ENCODE data around the gene GDAP1L1.

GDAP1L1 gene

GRCh38 chr20:44219170-44219730, 27.9 kb upstream of the GDAP1L1 start:
- Histone ChIP-seq H3K27me3 (replicated peaks in 2 of 5; ENCODE audit: control insufficient read depth in 4 of 5, insufficient read depth in 5 of 5, low read length in 4 of 5) (no peaks in the 10 kb centered on the region), H3K9me3 (ENCODE audit: control extremely low read depth in 1 of 5, control insufficient read depth in 4 of 5, insufficient read depth in 2 of 5, low read depth in 1 of 5, low read length in 4 of 5) (no peaks in the 10 kb centered on the region), H3K4me1 (ENCODE audit: control extremely low read depth in 1 of 4, control insufficient read depth in 4 of 4, insufficient read depth in 4 of 4, low read length in 3 of 4) (peaks cover 18 to 32% (median 29%) of the 10 kb centered on the region in 4 experiments), H3K27ac (ENCODE audit: insufficient read depth in 1 of 2, low read depth in 1 of 2, low read length in 2 of 2, poor library complexity in 1 of 2, severe bottlenecking in 2 of 2) (no peak overlapping the region), H3K36me3 (ENCODE audit: control insufficient read depth in 4 of 4, insufficient read depth in 4 of 4, low read length in 3 of 4) (no peaks in the 10 kb centered on the region), H3K4me3 (ENCODE audit: control insufficient read depth in 1 of 7, extremely low read depth in 1 of 7, insufficient read depth in 4 of 7, low read depth in 2 of 7, low read length in 6 of 7) (no peak overlapping the region)
- 78% methylated on average over 4 of the region's 5 CpGs for WGBS (ENCODE audit: insufficient coverage)
- POLR2A ChIA-PET = interaction anchor here (0.8 to 1.2 kb wide), 2 partner anchors 9 to 29 kb away, joined by 3 to 6 read pairs; partner anchors contain the start of gene OSER1
- peak in 2 of 3 donors; percentile 28 to 57 for DNase-seq
- CTCF ChIA-PET = interaction anchor here (0.6 to 9.2 kb wide), 8 partner anchors 11 to 164 kb away, joined by 3 to 166 read pairs (median 8); partner anchors contain the start of gene FITM2

- 96% methylated on average over 5 of the region's 6 CpGs for WGBS (ENCODE audit: insufficient coverage)
- POLR2A ChIA-PET = no interaction called here
- H3K27ac ChIP-seq (ENCODE audit: insufficient read depth in 1 of 2, low read depth in 1 of 2, low read length in 2 of 2, poor library complexity in 1 of 2, severe bottlenecking in 2 of 2) = no peak overlapping the region
Observed at GRCh38 chr20:44219791-44220190, 27.3 kb upstream of the GDAP1L1 start.

GRCh38 chr20:44221368-44221954, 25.6 kb upstream of the GDAP1L1 start:
- no peak for DNase-seq
- WGBS (ENCODE audit: insufficient coverage) = 94% methylated on average over 2 of the region's 3 CpGs
- H3K4me3 ChIP-seq (ENCODE audit: control insufficient read depth in 1 of 7, extremely low read depth in 1 of 7, insufficient read depth in 4 of 7, low read depth in 2 of 7, low read length in 6 of 7) = no peak overlapping the region
- ChIA-PET POLR2A (no interaction called here), CTCF (interaction anchor here (1.4 kb wide), 1 partner anchor 389 kb away, joined by 3 read pairs; no protein-coding TSS in a partner anchor)
- no peaks in the 10 kb centered on the region for H3K36me3 ChIP-seq (ENCODE audit: control insufficient read depth in 4 of 4, insufficient read depth in 4 of 4, low read length in 3 of 4)
- no peaks in the 10 kb centered on the region for H3K27me3 ChIP-seq (replicated peaks in 2 of 5; ENCODE audit: control insufficient read depth in 4 of 5, insufficient read depth in 5 of 5, low read length in 4 of 5)
- H3K27ac ChIP-seq (ENCODE audit: insufficient read depth in 1 of 2, low read depth in 1 of 2, low read length in 2 of 2, poor library complexity in 1 of 2, severe bottlenecking in 2 of 2) = no peak overlapping the region
- no peaks in the 10 kb centered on the region for H3K9me3 ChIP-seq (ENCODE audit: control extremely low read depth in 1 of 5, control insufficient read depth in 4 of 5, insufficient read depth in 2 of 5, low read depth in 1 of 5, low read length in 4 of 5)
- H3K4me1 ChIP-seq (ENCODE audit: control extremely low read depth in 1 of 4, control insufficient read depth in 4 of 4, insufficient read depth in 4 of 4, low read length in 3 of 4) = peaks cover 18 to 30% (median 29%) of the 10 kb centered on the region in 4 experiments

More at GRCh38 chr20:44219791-44220190, 27.3 kb upstream of the GDAP1L1 start:
- no peak overlapping the region for H3K4me3 ChIP-seq (ENCODE audit: control insufficient read depth in 1 of 7, extremely low read depth in 1 of 7, insufficient read depth in 4 of 7, low read depth in 2 of 7, low read length in 6 of 7)
- CTCF ChIA-PET = interaction anchor here (1.1 to 9.2 kb wide), 2 partner anchors 35 to 92 kb away, joined by 4 to 166 read pairs; partner anchors contain the start of gene FITM2
- no peaks in the 10 kb centered on the region for H3K9me3 ChIP-seq (ENCODE audit: control extremely low read depth in 1 of 5, control insufficient read depth in 4 of 5, insufficient read depth in 2 of 5, low read depth in 1 of 5, low read length in 4 of 5)
- H3K4me1 ChIP-seq (ENCODE audit: control extremely low read depth in 1 of 4, control insufficient read depth in 4 of 4, insufficient read depth in 4 of 4, low read length in 3 of 4) = peaks cover 18 to 32% (median 29%) of the 10 kb centered on the region in 4 experiments
- DNase-seq = no peak
- H3K36me3 ChIP-seq (ENCODE audit: control insufficient read depth in 4 of 4, insufficient read depth in 4 of 4, low read length in 3 of 4) = no peaks in the 10 kb centered on the region
- no peaks in the 10 kb centered on the region for H3K27me3 ChIP-seq (replicated peaks in 2 of 5; ENCODE audit: control insufficient read depth in 4 of 5, insufficient read depth in 5 of 5, low read length in 4 of 5)

GRCh38 chr20:44222027-44222426, 25.1 kb upstream of the GDAP1L1 start:
- no peaks in the 10 kb centered on the region for H3K27me3 ChIP-seq (replicated peaks in 2 of 5; ENCODE audit: control insufficient read depth in 4 of 5, insufficient read depth in 5 of 5, low read length in 4 of 5)
- H3K36me3 ChIP-seq (ENCODE audit: control insufficient read depth in 4 of 4, insufficient read depth in 4 of 4, low read length in 3 of 4) = no peaks in the 10 kb centered on the region
- peaks cover 18 to 29% (median 28%) of the 10 kb centered on the region in 4 experiments for H3K4me1 ChIP-seq (ENCODE audit: control extremely low read depth in 1 of 4, control insufficient read depth in 4 of 4, insufficient read depth in 4 of 4, low read length in 3 of 4)
- ChIA-PET POLR2A (no interaction called here), CTCF (interaction anchor here (1.4 kb wide), 1 partner anchor 388 kb away, joined by 3 read pairs; no protein-coding TSS in a partner anchor)
- H3K27ac ChIP-seq (ENCODE audit: insufficient read depth in 1 of 2, low read depth in 1 of 2, low read length in 2 of 2, poor library complexity in 1 of 2, severe bottlenecking in 2 of 2) = no peak overlapping the region
- H3K4me3 ChIP-seq (ENCODE audit: control insufficient read depth in 1 of 7, extremely low read depth in 1 of 7, insufficient read depth in 4 of 7, low read depth in 2 of 7, low read length in 6 of 7) = no peak overlapping the region
- H3K9me3 ChIP-seq (ENCODE audit: control extremely low read depth in 1 of 5, control insufficient read depth in 4 of 5, insufficient read depth in 2 of 5, low read depth in 1 of 5, low read length in 4 of 5) = no peaks in the 10 kb centered on the region
- WGBS (ENCODE audit: insufficient coverage) = 100% methylated on average over 5 of the region's 5 CpGs
- DNase-seq = no peak

- ChIA-PET CTCF (interaction anchor here (0.6 kb wide), 1 partner anchor 447 kb away, joined by 3 read pairs; no protein-coding TSS in a partner anchor), POLR2A (no interaction called here)
- no peak overlapping the region for H3K4me3 ChIP-seq (ENCODE audit: control insufficient read depth in 1 of 7, extremely low read depth in 1 of 7, insufficient read depth in 4 of 7, low read depth in 2 of 7, low read length in 6 of 7)
- H3K27ac ChIP-seq (ENCODE audit: insufficient read depth in 1 of 2, low read depth in 1 of 2, low read length in 2 of 2, poor library complexity in 1 of 2, severe bottlenecking in 2 of 2) = no peak overlapping the region
- no peaks in the 10 kb centered on the region for H3K36me3 ChIP-seq (ENCODE audit: control insufficient read depth in 4 of 4, insufficient read depth in 4 of 4, low read length in 3 of 4)
- 96% methylated on average over 4 of the region's 7 CpGs for WGBS (ENCODE audit: insufficient coverage)
- DNase-seq = no peak
- H3K4me1 ChIP-seq (ENCODE audit: control extremely low read depth in 1 of 4, control insufficient read depth in 4 of 4, insufficient read depth in 4 of 4, low read length in 3 of 4) = peaks cover 12 to 22% (median 20%) of the 10 kb centered on the region in 4 experiments
- no peaks in the 10 kb centered on the region for H3K27me3 ChIP-seq (replicated peaks in 2 of 5; ENCODE audit: control insufficient read depth in 4 of 5, insufficient read depth in 5 of 5, low read length in 4 of 5)
- H3K9me3 ChIP-seq (ENCODE audit: control extremely low read depth in 1 of 5, control insufficient read depth in 4 of 5, insufficient read depth in 2 of 5, low read depth in 1 of 5, low read length in 4 of 5) = no peaks in the 10 kb centered on the region
Observed at GRCh38 chr20:44222633-44223368, 24.3 kb upstream of the GDAP1L1 start.

- CTCF ChIA-PET = interaction anchor here (1.5 to 1.7 kb wide), 3 partner anchors 8 to 238 kb away, joined by 3 to 8 read pairs (median 4); no protein-coding TSS in a partner anchor
- POLR2A ChIA-PET = no interaction called here
- Histone ChIP-seq H3K27ac (ENCODE audit: insufficient read depth in 1 of 2, low read depth in 1 of 2, low read length in 2 of 2, poor library complexity in 1 of 2, severe bottlenecking in 2 of 2) (no peak overlapping the region), H3K36me3 (ENCODE audit: control insufficient read depth in 4 of 4, insufficient read depth in 4 of 4, low read length in 3 of 4) (no peaks in the 10 kb centered on the region), H3K4me1 (ENCODE audit: control extremely low read depth in 1 of 4, control insufficient read depth in 4 of 4, insufficient read depth in 4 of 4, low read length in 3 of 4) (peaks cover 4 to 13% (median 11%) of the 10 kb centered on the region in 4 experiments), H3K27me3 (replicated peaks in 2 of 5; ENCODE audit: control insufficient read depth in 4 of 5, insufficient read depth in 5 of 5, low read length in 4 of 5) (no peaks in the 10 kb centered on the region), H3K4me3 (ENCODE audit: control insufficient read depth in 1 of 7, extremely low read depth in 1 of 7, insufficient read depth in 4 of 7, low read depth in 2 of 7, low read length in 6 of 7) (no peak overlapping the region), H3K9me3 (ENCODE audit: control extremely low read depth in 1 of 5, control insufficient read depth in 4 of 5, insufficient read depth in 2 of 5, low read depth in 1 of 5, low read length in 4 of 5) (no peaks in the 10 kb centered on the region)
- DNase-seq = no peak
- WGBS (ENCODE audit: insufficient coverage) = 96% methylated on average over 4 of the region's 5 CpGs
Observed at GRCh38 chr20:44223721-44224120, 23.4 kb upstream of the GDAP1L1 start.

Data from common myeloid progenitor, CD34-positive (primary cell).